Inflammatory macrophage treated with lipopolysaccharide for 1 hour (primary cell): Measurements from ENCODE around the gene DRG2.

Experiments
- DNase-seq, 2 donors: peaks; one replicate each; pipeline ENCODE4 v3.0.0-alpha.2; 2020 to 2022

DRG2 gene

GRCh38 chr17:18144855-18145254 is 57.1 kb downstream of the DRG2 start:
- peak; percentile 54 to 61 for DNase-seq

DNA sequence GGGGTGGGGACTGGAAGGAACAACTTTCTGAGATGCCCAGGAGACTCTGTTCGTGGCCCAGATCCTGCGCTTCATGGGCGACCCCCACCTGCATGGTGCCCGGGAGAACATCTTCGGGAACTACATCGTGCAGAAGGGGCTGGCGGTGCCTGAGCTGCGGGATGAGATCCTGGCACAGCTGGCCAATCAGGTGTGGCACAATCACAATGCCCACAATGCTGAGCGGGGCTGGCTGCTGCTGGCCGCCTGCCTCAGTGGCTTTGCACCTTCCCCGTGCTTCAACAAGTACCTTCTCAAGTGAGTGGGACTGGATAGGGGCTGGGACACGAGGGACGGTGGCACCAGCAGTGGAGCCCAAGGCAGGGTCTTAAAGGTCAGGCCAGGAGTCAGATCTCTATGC is 58.1 kb downstream of the DRG2 start:
- no peak for DNase-seq

DNA sequence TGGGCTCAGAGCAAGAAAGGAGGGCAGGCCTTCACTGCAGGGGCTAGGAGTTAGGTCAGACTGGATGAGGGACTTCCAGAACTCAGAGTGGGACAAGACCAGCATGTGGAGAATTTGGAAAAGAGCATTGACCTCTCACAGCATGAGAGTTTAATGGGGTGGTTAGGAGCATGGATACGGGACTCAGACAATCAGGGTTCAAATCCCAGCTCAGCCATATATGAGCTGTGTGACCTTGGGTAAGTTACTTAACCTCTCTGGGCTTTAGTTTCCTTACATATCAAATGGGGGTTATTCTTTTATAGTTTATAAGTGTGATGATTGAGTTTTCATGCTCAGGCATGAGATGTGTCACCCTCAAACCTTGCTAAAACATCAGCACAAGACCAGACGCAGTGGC is 58.5 kb downstream of the DRG2 start:
- DNase-seq: no peak

DNA sequence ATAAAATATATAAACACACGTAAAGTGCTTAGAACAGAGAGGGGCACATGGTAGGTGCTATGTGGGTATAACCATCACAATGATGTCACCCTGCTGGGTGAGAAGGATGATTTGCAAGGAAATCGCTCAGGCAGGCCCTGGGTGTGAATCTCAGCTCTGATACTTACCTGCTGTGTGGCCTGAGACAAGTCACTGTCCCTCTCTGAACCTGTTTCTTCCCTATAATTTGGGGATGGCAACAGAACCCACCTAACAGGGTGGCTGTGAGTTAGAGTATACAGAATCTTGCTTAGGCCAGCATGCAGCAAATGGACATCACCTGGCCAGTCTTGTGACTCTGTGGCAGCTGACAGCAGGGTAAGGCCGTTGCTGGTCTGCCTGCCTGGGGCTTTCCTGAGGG is 59.2 kb downstream of the DRG2 start:
- DNase-seq: no peak

GRCh38 chr17:18148586-18148985 is 60.8 kb downstream of the DRG2 start:
- no peak for DNase-seq

DNA sequence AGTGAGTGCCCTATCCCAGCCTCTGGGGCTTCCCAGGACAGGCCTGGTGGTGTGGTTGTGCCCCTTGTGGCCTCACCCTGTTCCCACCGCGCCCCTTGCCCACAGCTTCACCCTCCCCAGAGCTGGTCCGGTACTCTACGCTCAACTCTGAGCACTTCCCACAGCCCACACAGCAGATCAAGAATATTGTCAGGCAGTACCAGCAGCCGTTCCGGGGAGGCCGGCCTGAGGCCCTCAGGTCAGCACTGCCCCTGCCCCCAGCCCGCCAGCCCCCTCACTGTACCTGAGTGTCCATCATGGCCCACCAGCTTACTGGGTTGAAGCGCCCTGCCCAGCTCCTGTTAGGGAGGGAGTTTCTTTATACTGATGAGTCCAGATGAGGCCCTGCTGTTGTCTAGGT is 63.5 kb downstream of the DRG2 start:
- DNase-seq: no peak

GRCh38 chr17:18155179-18155578 is 67.4 kb downstream of the DRG2 start:
- DNase-seq: no peak

- DNase-seq: no peak
Observed at GRCh38 chr17:18156171-18156975, 68.6 kb downstream of the DRG2 start.

GRCh38 chr17:18156976-18157280 is 69.2 kb downstream of the DRG2 start:
- DNase-seq: no peak
